B cell (primary cell): ENCODE data around the gene DGCR2. TPM values are rescaled to one million over a fixed set of nuclear protein-coding genes. Genes with fewer than 3 reads are reported as not detected.

ENCODE experiments used
- ATAC-seq: fragments of 200-7000 bp; cut with Tn5 transposase; one replicate; pipeline ENCODE4 v1.10.0; 2021; ENCODE audit warnings: low read depth, mild to moderate bottlenecking, moderate number of reproducible peaks, moderate library complexity
- CTCF ChIA-PET: fragments of 350-600 bp; sonication (Branson Sonifier 250); formaldehyde crosslinking; loops from one replicate; lab custom pipeline; 2021; ENCODE audit warnings: antibody characterized with exemption, inconsistent platforms; lab: Charles Lee
- POLR2A ChIA-PET: fragments of 350-600 bp; sonication (Branson Sonifier 250); formaldehyde crosslinking; loops from one replicate; lab custom pipeline; 2021; ENCODE audit warnings: antibody characterized with exemption; lab: Charles Lee
- DNase-seq: peaks from one replicate; pipeline ENCODE4 v3.0.0; 2013
- H2AFZ ChIP-seq: 2 replicates; pipeline ENCODE4 v1.6.1; 2012; ENCODE audit warnings: mild to moderate bottlenecking, low read depth, low read length; ENCODE audit not compliant: insufficient read depth, poor library complexity, severe bottlenecking
- H3K27ac ChIP-seq, 2 donors: 1 replicate in 1 of 2; 2 replicates in 1 of 2; pipeline ENCODE4 v1.5.1; 2012 to 2013; ENCODE audit warnings: low read length in 2 of 2, mild to moderate bottlenecking in 2 of 2, moderate library complexity in 1 of 2
- H3K27me3 ChIP-seq, 4 experiments: fragments of 200-600 bp in 1 of 4; sonication (generic) in 1 of 4; replicated peaks in 1 of 4; 1 replicate in 2 of 4; 2 replicates in 2 of 4; pipeline versions ENCODE4 v1.6.1 to v1.7.0; 2013 to 2016; ENCODE audit warnings: low read length in 3 of 4, mild to moderate bottlenecking in 2 of 4, mixed read lengths in 1 of 4, moderate library complexity in 1 of 4; ENCODE audit not compliant: insufficient read depth in 4 of 4, control insufficient read depth in 3 of 4; ENCODE audit errors: control extremely low read depth in 1 of 4
- H3K36me3 ChIP-seq, 2 experiments: replicated peaks in 1 of 2; 1 replicate in 1 of 2; 2 replicates in 1 of 2; pipeline versions ENCODE4 v1.6.1 to v1.7.1; 2013; ENCODE audit warnings: low read length in 1 of 2; ENCODE audit not compliant: insufficient read depth in 2 of 2, control insufficient read depth in 1 of 2; ENCODE audit errors: control extremely low read depth in 1 of 2, extremely low read depth in 1 of 2
- H3K4me1 ChIP-seq, 2 donors: fragments of 200-600 bp in 1 of 2; sonication (generic) in 1 of 2; 1 replicate in 1 of 2; 2 replicates in 1 of 2; pipeline versions ENCODE4 v1.5.1 to v1.6.1; 2013 to 2017; ENCODE audit warnings: low read length in 2 of 2; ENCODE audit not compliant: control insufficient read depth in 2 of 2, insufficient read depth in 2 of 2
- H3K4me2 ChIP-seq: replicated peaks from 2 replicates; pipeline ENCODE3; 2012; ENCODE audit warnings: mild to moderate bottlenecking, low read depth, low read length; ENCODE audit not compliant: poor library complexity, severe bottlenecking
- H3K4me3 ChIP-seq, 5 experiments: fragments of 200-600 bp in 1 of 5; sonication (generic) in 1 of 5; 1 replicate in 3 of 5; 2 replicates in 2 of 5; pipeline versions ENCODE4 v1.5.1 to v1.7.0; 2011 to 2016; ENCODE audit warnings: low read length in 4 of 5, mild to moderate bottlenecking in 4 of 5, low read depth in 2 of 5, control low read depth in 1 of 5, moderate library complexity in 1 of 5; ENCODE audit not compliant: insufficient read depth in 1 of 5; ENCODE audit errors: control extremely low read depth in 1 of 5, extremely low read depth in 1 of 5
- H3K79me2 ChIP-seq: fragments of 200-600 bp; sonication (generic); one replicate; pipeline ENCODE4 v1.6.0; 2016; ENCODE audit warnings: low read length; ENCODE audit not compliant: control insufficient read depth, insufficient read depth
- H3K9ac ChIP-seq: fragments of 200-600 bp; sonication (generic); 2 replicates; pipeline ENCODE4 v1.6.1; 2017; ENCODE audit warnings: mild to moderate bottlenecking, low read length, moderate library complexity
- H3K9me3 ChIP-seq, 3 donors: one replicate each; pipeline versions ENCODE4 v1.6.1 to v1.7.1; 2013; ENCODE audit warnings: low read length in 2 of 3; ENCODE audit not compliant: control insufficient read depth in 2 of 3, insufficient read depth in 1 of 3; ENCODE audit errors: control extremely low read depth in 1 of 3
- H4K20me1 ChIP-seq: 2 replicates; pipeline ENCODE4 v1.6.0; 2012; ENCODE audit warnings: mild to moderate bottlenecking, low read length; ENCODE audit not compliant: insufficient read depth, control insufficient read depth, poor library complexity, severe bottlenecking
- H3K27ac Mint-ChIP-seq: one replicate; pipeline ENCODE4 v1.8.0; 2021; ENCODE audit warnings: mixed read lengths
- H3K27me3 Mint-ChIP-seq: one replicate; pipeline ENCODE4 v1.8.0; 2021; ENCODE audit warnings: mixed read lengths
- H3K4me1 Mint-ChIP-seq: one replicate; pipeline ENCODE4 v1.8.0; 2021; ENCODE audit warnings: mixed read lengths
- H3K4me3 Mint-ChIP-seq: one replicate; pipeline ENCODE4 v1.8.0; 2021; ENCODE audit warnings: mixed read lengths
- H3K9me3 Mint-ChIP-seq: one replicate; pipeline ENCODE4 v1.8.0; 2022; ENCODE audit warnings: mixed read lengths; ENCODE audit not compliant: insufficient read depth
- EZH2 ChIP-seq: IDR thresholded peaks from 2 replicates; pipeline ENCODE4 v1.6.1; 2012; ENCODE audit warnings: borderline replicate concordance, low read depth, mild to moderate bottlenecking, moderate library complexity, low read length; ENCODE audit not compliant: insufficient read depth, poor library complexity, severe bottlenecking
- WGBS: methylation state at CpG from one replicate; pipeline ENCODE4 v1.1.5; 2013; ENCODE audit warnings: missing lambda C conversion rate; ENCODE audit not compliant: insufficient coverage; 5-methylcytosine and 5-hydroxymethylcytosine counted together
- intact Hi-C: fragments of 100-400 bp; cut with micrococcal nuclease; formaldehyde crosslinking; loops from one replicate; pipeline ENCODE4 v1.10.0; 2022
- polyA plus RNA-seq: library from polyadenylated mRNA; depleted of rRNA; stranded (reverse); fragments of >200 nt; gene quantifications from 2 replicates; pipeline ENCODE4 v1.2.3, GENCODE V29; 2012
- total RNA-seq, 2 donors: library from RNA; stranded (reverse); fragments of 120-200 nt in 1 of 2; gene quantifications; 1 replicate in 1 of 2; 2 replicates in 1 of 2; pipeline versions ENCODE4 v1.2.3 to v1.2.4, GENCODE V29; 2013 to 2022
- TF ChIP-seq, protein P1 (sequence below): fragments of 200-600 bp; IDR thresholded peaks from one replicate; pipeline ENCODE4 v1.8.0; 2022; ENCODE audit warnings: antibody characterized with exemption, mild to moderate bottlenecking

DGCR2 gene
- total and polyA plus RNA-seq, 2 donors (not counting 1 experiment from before 2014, with no cell fraction given) = 28.8 to 49.5 TPM

DNA sequence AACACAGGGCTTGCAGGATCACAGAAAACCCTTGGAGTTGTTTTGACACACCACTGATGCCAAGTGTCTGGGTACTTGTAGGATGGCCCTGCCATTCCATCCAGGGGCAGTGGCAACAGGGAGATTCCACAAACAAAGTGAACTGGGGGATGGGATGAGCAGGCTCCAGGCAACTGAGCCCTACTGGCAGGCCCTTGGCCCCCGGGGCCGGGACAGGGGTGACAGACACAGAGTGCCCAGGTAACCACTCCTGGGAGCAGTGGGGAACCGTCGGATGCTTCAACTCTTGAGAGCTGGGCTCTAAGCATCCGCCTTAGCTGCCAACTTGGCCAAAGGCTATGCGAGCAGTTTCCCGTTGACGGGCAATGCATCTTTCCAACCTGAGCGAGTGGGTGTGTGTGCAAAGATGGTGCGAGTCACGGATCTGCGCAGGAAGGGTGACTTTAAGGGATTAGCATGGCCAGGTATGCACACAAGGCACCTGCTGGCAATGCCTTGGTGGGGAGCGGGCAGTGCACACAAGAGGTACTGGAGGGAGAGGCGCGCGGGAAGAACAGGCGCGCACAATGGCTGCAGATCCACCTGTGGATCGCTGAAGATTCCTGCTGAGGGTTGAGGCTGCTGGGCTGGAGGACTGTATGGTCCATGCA is 103.1 kb downstream of the DGCR2 start:
- Histone ChIP-seq H3K4me3 (no peak overlapping the region), H3K79me2 (no peaks in the 10 kb centered on the region), H3K9me3 (no peaks in the 10 kb centered on the region), H3K4me1 (no peaks in the 10 kb centered on the region), H3K36me3 (no peaks in the 10 kb centered on the region), H4K20me1 (no peaks in the 10 kb centered on the region), H3K9ac (no peak overlapping the region), H3K4me2 (no peak overlapping the region), H2AFZ (no peak overlapping the region), H3K27me3 (peaks cover 0 to 5% (median 0%) of the 10 kb centered on the region in 4 experiments), H3K27ac (no peak overlapping the region)
- H3K27me3 Mint-ChIP-seq = peaks cover 22% of the 10 kb centered on the region
- H3K4me1 Mint-ChIP-seq = no peaks in the 10 kb centered on the region
- intact Hi-C loops = no loop called here
- no peak for TF ChIP-seq EZH2
- TF ChIP-seq, protein P1, sequence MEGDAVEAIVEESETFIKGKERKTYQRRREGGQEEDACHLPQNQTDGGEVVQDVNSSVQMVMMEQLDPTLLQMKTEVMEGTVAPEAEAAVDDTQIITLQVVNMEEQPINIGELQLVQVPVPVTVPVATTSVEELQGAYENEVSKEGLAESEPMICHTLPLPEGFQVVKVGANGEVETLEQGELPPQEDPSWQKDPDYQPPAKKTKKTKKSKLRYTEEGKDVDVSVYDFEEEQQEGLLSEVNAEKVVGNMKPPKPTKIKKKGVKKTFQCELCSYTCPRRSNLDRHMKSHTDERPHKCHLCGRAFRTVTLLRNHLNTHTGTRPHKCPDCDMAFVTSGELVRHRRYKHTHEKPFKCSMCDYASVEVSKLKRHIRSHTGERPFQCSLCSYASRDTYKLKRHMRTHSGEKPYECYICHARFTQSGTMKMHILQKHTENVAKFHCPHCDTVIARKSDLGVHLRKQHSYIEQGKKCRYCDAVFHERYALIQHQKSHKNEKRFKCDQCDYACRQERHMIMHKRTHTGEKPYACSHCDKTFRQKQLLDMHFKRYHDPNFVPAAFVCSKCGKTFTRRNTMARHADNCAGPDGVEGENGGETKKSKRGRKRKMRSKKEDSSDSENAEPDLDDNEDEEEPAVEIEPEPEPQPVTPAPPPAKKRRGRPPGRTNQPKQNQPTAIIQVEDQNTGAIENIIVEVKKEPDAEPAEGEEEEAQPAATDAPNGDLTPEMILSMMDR = no peak
- no peaks in the 10 kb centered on the region for H3K9me3 Mint-ChIP-seq
- CTCF ChIA-PET = no interaction called here
- no peak overlapping the region for H3K27ac Mint-ChIP-seq
- no peak overlapping the region for H3K4me3 Mint-ChIP-seq
- no peak for DNase-seq
- POLR2A ChIA-PET = no interaction called here
- ATAC-seq = no peak
- WGBS = 96% methylated on average over 19 of the region's 19 CpGs

DNA sequence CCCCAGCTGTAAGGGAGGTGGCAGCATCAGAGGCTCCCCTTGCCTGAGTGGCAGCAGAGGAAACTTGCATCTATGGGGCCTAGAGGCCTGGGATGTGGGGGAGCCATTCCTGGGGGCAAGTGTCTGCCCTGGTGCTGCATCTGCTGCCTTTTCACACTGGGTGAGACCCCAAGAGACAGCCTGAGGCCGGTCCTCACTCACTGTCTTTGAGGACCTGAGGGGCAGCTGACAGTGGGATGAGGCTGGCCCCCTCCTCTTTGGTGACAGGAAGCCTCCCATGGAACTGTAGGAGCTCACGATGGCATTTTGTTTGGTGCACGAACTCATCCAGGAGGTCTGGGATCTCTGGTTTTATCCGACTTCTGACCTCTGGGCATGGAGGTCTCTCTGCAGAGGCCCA is 104.0 kb downstream of the DGCR2 start:
- no peak for DNase-seq
- Histone ChIP-seq H3K9me3 (no peaks in the 10 kb centered on the region), H3K9ac (no peak overlapping the region), H3K4me2 (no peak overlapping the region), H3K27ac (no peak overlapping the region), H3K27me3 (peaks cover 0 to 5% (median 0%) of the 10 kb centered on the region in 4 experiments), H3K4me3 (no peak overlapping the region), H3K36me3 (no peaks in the 10 kb centered on the region), H3K4me1 (no peaks in the 10 kb centered on the region), H3K79me2 (no peaks in the 10 kb centered on the region), H2AFZ (no peak overlapping the region), H4K20me1 (no peaks in the 10 kb centered on the region)
- no peak for TF ChIP-seq EZH2
- TF ChIP-seq, protein P1 = no peak
- WGBS = 98% methylated on average over 4 of the region's 4 CpGs
- CTCF ChIA-PET = no interaction called here
- no peaks in the 10 kb centered on the region for H3K4me1 Mint-ChIP-seq
- POLR2A ChIA-PET = no interaction called here
- no peak overlapping the region for H3K4me3 Mint-ChIP-seq
- intact Hi-C loops = no loop called here
- peaks cover 23% of the 10 kb centered on the region for H3K27me3 Mint-ChIP-seq
- no peaks in the 10 kb centered on the region for H3K9me3 Mint-ChIP-seq
- ATAC-seq = no peak
- H3K27ac Mint-ChIP-seq = no peak overlapping the region
